DND-41 (cell line): ENCODE measurements around the gene CD58.

Experiments
- ATAC-seq: fragments of 200-7000 bp; cut with Tn5 transposase; 3 replicates; pipeline ENCODE4 v1.9.1; 2021; ENCODE audit warnings: low read depth; ENCODE audit not compliant: insufficient read depth
- DNase-seq: peaks from one replicate; pipeline ENCODE4 v3.0.0-alpha.2; 2020
- H2AFZ ChIP-seq: 2 replicates; pipeline ENCODE4 v1.6.0; 2012; ENCODE audit warnings: low read depth, low read length
- H3K27ac ChIP-seq: 2 replicates; pipeline ENCODE4 v1.5.1; 2012; ENCODE audit warnings: low read length, inconsistent platforms
- H3K27me3 ChIP-seq: fragments of 200-600 bp; sonication (generic); 2 replicates; pipeline ENCODE4 v1.6.0; 2012; ENCODE audit warnings: low read length, mild to moderate bottlenecking, inconsistent platforms; ENCODE audit not compliant: insufficient read depth, poor library complexity
- H3K36me3 ChIP-seq: 2 replicates; pipeline ENCODE4 v1.5.1; 2012; ENCODE audit warnings: low read length, inconsistent platforms; ENCODE audit not compliant: insufficient read depth
- H3K4me1 ChIP-seq: 2 replicates; pipeline ENCODE4 v1.5.1; 2012; ENCODE audit warnings: mild to moderate bottlenecking, low read length; ENCODE audit not compliant: insufficient read depth
- H3K4me2 ChIP-seq: 2 replicates; pipeline ENCODE4 v1.6.0; 2012; ENCODE audit warnings: mild to moderate bottlenecking, moderate library complexity, low read length, inconsistent platforms; ENCODE audit not compliant: insufficient read depth
- H3K4me3 ChIP-seq, 2 experiments: fragments of 200-600 bp in 1 of 2; shearing (Covaris generic) in 1 of 2; 2 replicates each; pipeline ENCODE4 v1.5.1; 2012 to 2016; ENCODE audit warnings: inconsistent platforms in 2 of 2, low read length in 2 of 2, mild to moderate bottlenecking in 2 of 2, low read depth in 1 of 2, moderate library complexity in 1 of 2
- H3K79me2 ChIP-seq: 2 replicates; pipeline ENCODE4 v1.6.0; 2012; ENCODE audit warnings: low read length, inconsistent platforms; ENCODE audit not compliant: insufficient read depth
- H3K9ac ChIP-seq: 2 replicates; pipeline ENCODE4 v1.6.0; 2012; ENCODE audit warnings: low read depth, mild to moderate bottlenecking, inconsistent platforms, low read length, moderate library complexity
- H3K9me3 ChIP-seq: 2 replicates; pipeline ENCODE4 v1.5.1; 2012; ENCODE audit warnings: low read length, moderate library complexity, mild to moderate bottlenecking, inconsistent platforms; ENCODE audit not compliant: insufficient read depth, severe bottlenecking
- H4K20me1 ChIP-seq: 2 replicates; pipeline ENCODE4 v1.6.0; 2012; ENCODE audit warnings: low read length; ENCODE audit not compliant: insufficient read depth
- CTCF ChIP-seq: IDR thresholded peaks from 2 replicates; pipeline ENCODE4 v1.5.1; 2012; ENCODE audit warnings: borderline replicate concordance, low read length, moderate library complexity, mild to moderate bottlenecking; ENCODE audit not compliant: poor library complexity, severe bottlenecking; ENCODE audit errors: extremely low read depth
- EZH2 ChIP-seq: IDR thresholded peaks from 3 replicates; pipeline ENCODE4 v1.6.1; 2012; ENCODE audit warnings: borderline replicate concordance, low read depth, mild to moderate bottlenecking, moderate library complexity, low read length, inconsistent platforms; ENCODE audit not compliant: severe bottlenecking

The CD58 gene

GRCh38 chr1:116580446-116581322 is 9.9 kb upstream of the CD58 start:
- ATAC-seq = peak; percentile 100

GRCh38 chr1:116579259-116579875 is 8.5 kb upstream of the CD58 start:
- Histone ChIP-seq H3K4me3 (no peak overlapping the region), H3K27ac (no peak overlapping the region), H3K36me3 (no peaks in the 10 kb centered on the region), H2AFZ (no peak overlapping the region), H4K20me1 (no peaks in the 10 kb centered on the region), H3K4me2 (no peak overlapping the region), H3K4me1 (peaks cover 26% of the 10 kb centered on the region), H3K9me3 (no peaks in the 10 kb centered on the region), H3K79me2 (no peaks in the 10 kb centered on the region), H3K9ac (no peak overlapping the region), H3K27me3 (no peaks in the 10 kb centered on the region)
- no peak for TF ChIP-seq CTCF
- no peak for TF ChIP-seq EZH2
- DNase-seq = no peak
- no peak for ATAC-seq

More at GRCh38 chr1:116580446-116581322, 9.9 kb upstream of the CD58 start:
- Histone ChIP-seq H3K9me3 (no peaks in the 10 kb centered on the region), H3K36me3 (no peaks in the 10 kb centered on the region), H4K20me1 (no peaks in the 10 kb centered on the region), H3K9ac (no peak overlapping the region), H3K4me1 (peaks cover 24% of the 10 kb centered on the region), H3K27me3 (no peaks in the 10 kb centered on the region), H3K27ac (no peak overlapping the region), H3K4me3 (no peak overlapping the region), H2AFZ (no peak overlapping the region), H3K4me2 (no peak overlapping the region), H3K79me2 (no peaks in the 10 kb centered on the region)
- TF ChIP-seq CTCF (no peak), EZH2 (no peak)
- peak; percentile 81 for DNase-seq

- no peaks in the 10 kb centered on the region for H3K27me3 ChIP-seq
- peaks cover 26% of the 10 kb centered on the region for H3K4me1 ChIP-seq
- no peak overlapping the region for H3K9ac ChIP-seq
- no peaks in the 10 kb centered on the region for H3K79me2 ChIP-seq
- ATAC-seq = no peak
- no peaks in the 10 kb centered on the region for H4K20me1 ChIP-seq
- no peaks in the 10 kb centered on the region for H3K36me3 ChIP-seq
- no peak overlapping the region for H3K4me2 ChIP-seq
- no peak overlapping the region for H3K4me3 ChIP-seq
- no peaks in the 10 kb centered on the region for H3K9me3 ChIP-seq
- DNase-seq = no peak
- TF ChIP-seq CTCF (no peak), EZH2 (no peak)
- H2AFZ ChIP-seq = no peak overlapping the region
- H3K27ac ChIP-seq = no peak overlapping the region
These were observed 7.8 kb upstream of the CD58 start for GRCh38 chr1:116578581-116578980.
